ENCODE results near the gene GRK1.

- TF ChIP-seq CTCF (IDR thresholded peaks at IDR 0.05), result no peak
- no peak for TF ChIP-seq POLR2AphosphoS5 (IDR thresholded peaks at IDR 0.05)
- no peak for TF ChIP-seq POLR2A (IDR thresholded peaks at IDR 0.05)
- TF ChIP-seq EP300 (IDR thresholded peaks at IDR 0.05; ENCODE audit: low read depth), result no peak
These were observed 78.0 kb downstream of the GRK1 start for GRCh38 chr13:113745059-113745458.
